K562 (cell line): ENCODE measurements around the gene CBL. TPM values are rescaled to one million over a fixed set of nuclear protein-coding genes. Genes with fewer than 3 reads are reported as not detected.

Experiments used
- ATAC-seq: fragments of 200-7000 bp; cut with Tn5 transposase; 3 replicates; pipeline ENCODE4 v1.9.1; 2020; ENCODE audit warnings: moderate library complexity
- BruUV-seq: library from RNA; stranded (reverse); fragments of 400-500 nt; replicated peaks from 2 replicates; lab custom pipeline; 2021; lab: Mats Ljungman, UMichigan
- CTCF ChIA-PET: fragments of 300-600 bp; formaldehyde crosslinking; extraction: SDS; loops from one replicate; lab custom pipeline; 2021; ENCODE audit warnings: low intra/inter-chr PET ratio; lab: Yijun Ruan, JAX
- POLR2A ChIA-PET: fragments of 300-600, 350-650 bp; sonication (Branson Sonifier 250); formaldehyde crosslinking; extraction: SDS; loops from one replicate; lab custom pipeline; 2021; ENCODE audit warnings: antibody characterized with exemption, inconsistent platforms; lab: Yijun Ruan, JAX
- DNase-seq, 4 experiments: peaks; one replicate each; pipeline versions ENCODE4 v3.0.0 to v3.0.0-alpha.2; 2011 to 2018; ENCODE audit warnings: low spot score in 3 of 4, mixed read lengths in 3 of 4; ENCODE audit errors: extremely low read depth in 1 of 4
- FAIRE-seq: peaks from 2 replicates; lab custom pipeline; 2011; peaks lifted over from hg19 to GRCh38; lab: Jason Lieb, UNC
- H2AFZ ChIP-seq: 2 replicates; pipeline ENCODE4 v1.6.0; 2011; ENCODE audit warnings: low read depth, low read length, control low read depth, inconsistent platforms
- H3K27ac ChIP-seq: fragments of 200-600 bp; 3 replicates; pipeline ENCODE4 v1.8.0; 2011; ENCODE audit warnings: low read depth, mild to moderate bottlenecking, control low read depth, inconsistent platforms, low read length, moderate library complexity, mixed read lengths; ENCODE audit errors: extremely low read depth
- H3K27me3 ChIP-seq, 2 experiments: fragments of 300-600 bp in 1 of 2; 2 replicates in 1 of 2; 3 replicates in 1 of 2; pipeline versions ENCODE4 v1.6.0 to v1.8.0; 2011; ENCODE audit warnings: inconsistent platforms in 2 of 2, low read length in 2 of 2, mild to moderate bottlenecking in 1 of 2, mixed read lengths in 1 of 2, moderate library complexity in 1 of 2; ENCODE audit not compliant: control insufficient read depth in 2 of 2, insufficient read depth in 2 of 2
- H3K36me3 ChIP-seq: fragments of 300-600 bp; 3 replicates; pipeline ENCODE4 v1.8.0; 2011; ENCODE audit warnings: mild to moderate bottlenecking, low read length, inconsistent platforms; ENCODE audit not compliant: control insufficient read depth, insufficient read depth
- H3K4me1 ChIP-seq, 2 experiments: fragments of 200-600 bp in 1 of 2; replicated peaks in 1 of 2; 2 replicates in 1 of 2; 3 replicates in 1 of 2; pipeline versions ENCODE4 v1.5.1 to v1.8.0; 2011; ENCODE audit warnings: inconsistent platforms in 2 of 2, low read length in 2 of 2, mild to moderate bottlenecking in 1 of 2, mixed read lengths in 1 of 2, moderate library complexity in 1 of 2; ENCODE audit not compliant: control insufficient read depth in 2 of 2, insufficient read depth in 2 of 2
- H3K4me2 ChIP-seq: 2 replicates; pipeline ENCODE4 v1.6.1; 2011; ENCODE audit warnings: low read length, control low read depth, inconsistent platforms, mixed read lengths; ENCODE audit not compliant: insufficient read depth
- H3K4me3 ChIP-seq: fragments of 200-600 bp; sonication (generic), shearing (Covaris generic); 2 replicates; pipeline ENCODE4 v1.5.1; 2016; ENCODE audit warnings: control low read depth, inconsistent platforms
- H3K79me2 ChIP-seq: fragments of 200-600 bp; 3 replicates; pipeline ENCODE4 v1.8.0; 2011; ENCODE audit warnings: low read length, inconsistent platforms; ENCODE audit not compliant: control insufficient read depth, insufficient read depth
- H3K9ac ChIP-seq, 2 experiments: 2 replicates each; pipeline versions ENCODE4 v1.6.0 to v1.6.1; 2011; ENCODE audit warnings: low read depth in 2 of 2, low read length in 2 of 2, control low read depth in 1 of 2, inconsistent platforms in 1 of 2, mild to moderate bottlenecking in 1 of 2, mixed read lengths in 1 of 2; ENCODE audit not compliant: insufficient read depth in 1 of 2
- H3K9me1 ChIP-seq: one replicate; pipeline ENCODE4 v1.6.0; 2011; ENCODE audit warnings: inconsistent platforms, mild to moderate bottlenecking, low read length, moderate library complexity; ENCODE audit not compliant: control insufficient read depth, insufficient read depth
- H3K9me3 ChIP-seq: replicated peaks from 2 replicates; pipeline ENCODE4 v1.5.1; 2011; ENCODE audit warnings: low read depth, low read length, inconsistent platforms; ENCODE audit not compliant: control insufficient read depth, insufficient read depth
- H4K20me1 ChIP-seq: replicated peaks from 2 replicates; pipeline ENCODE4 v1.6.1; 2011; ENCODE audit warnings: low read length, inconsistent platforms, mixed read lengths; ENCODE audit not compliant: control insufficient read depth, insufficient read depth
- ADNP ChIP-seq: fragments of 200-800 bp; sonication (Bioruptor generic); IDR thresholded peaks from 2 replicates; pipeline ENCODE4 v1.6.1; 2016; ENCODE audit warnings: missing genetic modification characterization, missing compliant biosample characterization
- ARID3B ChIP-seq: fragments of 250-450 bp; sonication (Bioruptor Pico); IDR thresholded peaks from 2 replicates; pipeline ENCODE4 v1.4.0; 2020; ENCODE audit warnings: borderline replicate concordance
- C11orf30 ChIP-seq: fragments of 450-650 bp; IDR thresholded peaks from 2 replicates; pipeline ENCODE4 v1.6.1; 2016; ENCODE audit warnings: low read depth, mild to moderate bottlenecking
- CBFA2T2 ChIP-seq: fragments of 450-650 bp; conservative IDR thresholded peaks from 2 replicates; pipeline ENCODE4 v1.6.1; 2017; ENCODE audit warnings: mild to moderate bottlenecking
- CHCHD3 ChIP-seq: fragments of 250-450 bp; sonication (Bioruptor Pico); IDR thresholded peaks from 2 replicates; pipeline ENCODE4 v2.1.2; 2022; ENCODE audit warnings: mild to moderate bottlenecking
- HNRNPUL1 ChIP-seq: fragments of 200-400 bp; formaldehyde crosslinking; IDR thresholded peaks from 2 replicates; pipeline ENCODE4 v1.6.1; 2017; ENCODE audit warnings: low read length
- JUN ChIP-seq, 2 experiments: sonication (generic) in 1 of 2; formaldehyde crosslinking in 1 of 2; IDR thresholded peaks; 2 replicates each; pipeline versions ENCODE4 v1.6.1 to v1.8.0; 2012 to 2022; ENCODE audit warnings: borderline replicate concordance in 2 of 2, mild to moderate bottlenecking in 2 of 2, improper control_type of control experiment in 1 of 2, low read depth in 1 of 2, low read length in 1 of 2, missing genetic modification reagents in 1 of 2
- MEIS2 ChIP-seq: fragments of 450-650 bp; IDR thresholded peaks from 2 replicates; pipeline ENCODE4 v1.6.1; 2014; ENCODE audit warnings: mild to moderate bottlenecking; ENCODE audit not compliant: partially characterized antibody
- MTA3 ChIP-seq: fragments of 450-650 bp; formaldehyde crosslinking; IDR thresholded peaks from 2 replicates; pipeline ENCODE4 v1.6.1; 2017; ENCODE audit warnings: mild to moderate bottlenecking, borderline replicate concordance
- NCOA4 ChIP-seq: fragments of 450-650 bp; IDR thresholded peaks from 2 replicates; pipeline ENCODE4 v1.6.1; 2018; ENCODE audit warnings: mild to moderate bottlenecking; ENCODE audit not compliant: partially characterized antibody
- POLR2H ChIP-seq: IDR thresholded peaks from 2 replicates; pipeline ENCODE4 v1.6.1; 2016; ENCODE audit warnings: missing genetic modification characterization, low read depth, mild to moderate bottlenecking, control low read depth, missing compliant biosample characterization, moderate library complexity
- RUNX1 ChIP-seq: sonication (generic); IDR thresholded peaks from 2 replicates; pipeline ENCODE4 v1.6.1; 2016; ENCODE audit warnings: antibody characterized with exemption, low read depth
- SREBF2 ChIP-seq: sonication (generic); formaldehyde crosslinking; IDR thresholded peaks from 2 replicates; pipeline ENCODE4 v1.4.0; 2020; ENCODE audit warnings: mild to moderate bottlenecking, missing genetic modification reagents
- STAT5B ChIP-seq: fragments of 250-450 bp; sonication (Bioruptor Pico); IDR thresholded peaks from 2 replicates; pipeline ENCODE4 v1.8.0; 2021; ENCODE audit warnings: mild to moderate bottlenecking, inconsistent platforms
- ZBTB1 ChIP-seq: sonication (generic); formaldehyde crosslinking; IDR thresholded peaks from 2 replicates; pipeline ENCODE4 v1.8.1; 2023; ENCODE audit warnings: missing genetic modification reagents, low read depth, mild to moderate bottlenecking, borderline replicate concordance
- ZNF133 ChIP-seq: fragments of 250-450 bp; sonication (Bioruptor Pico); IDR thresholded peaks from 2 replicates; pipeline ENCODE4 v1.4.0; 2020; ENCODE audit warnings: mild to moderate bottlenecking
- WGBS: fragments of 100-300 bp; shearing (Covaris generic); methylation state at CpG from one replicate; pipeline ENCODE4 v1.1.6; 2016; ENCODE audit warnings: low coverage, mixed read lengths; ENCODE audit not compliant: insufficient coverage; ENCODE audit errors: missing lambda C conversion rate; 5-methylcytosine and 5-hydroxymethylcytosine counted together
- in situ Hi-C: fragments of 300-500 bp; cut with MboI; formaldehyde crosslinking; loops from 4 replicates; pipeline ENCODE4 v1.15.0; 2018; ENCODE audit warnings: inconsistent platforms, mixed read lengths
- intact Hi-C: fragments of 100-400 bp; cut with micrococcal nuclease; formaldehyde crosslinking; loops from 2 replicates; pipeline ENCODE4 v1.14.2; 2022
- polyA plus RNA-seq, 8 experiments: library from polyadenylated mRNA; depleted of rRNA in 4 of 8; stranded (reverse) in 5 of 8; unstranded in 3 of 8; fragments of >200 nt; fragmentation: Nextera tagmentation in 2 of 8; fragmentation: Illumina TruSeq in 1 of 8; extraction: Ambion mirVana in 2 of 8; extraction: Trizol in 1 of 8; gene quantifications; 2 replicates each; pipeline versions ENCODE4 v1.2.1 to v1.2.3, GENCODE V29; 2011 to 2014; ENCODE audit warnings: inconsistent platforms in 1 of 8, missing spikeins in 1 of 8
- total RNA-seq, 7 experiments: library from RNA; depleted of rRNA in 6 of 7; stranded (reverse); fragments of >200 nt in 6 of 7; fragmentation: Illumina TruSeq in 2 of 7; extraction: Trizol in 2 of 7; gene quantifications; 2 replicates each; pipeline versions ENCODE4 v1.2.1 to v1.2.3, GENCODE V29; 2011 to 2021; ENCODE audit warnings: low replicate concordance in 1 of 7
- TF ChIP-seq, protein P1 (sequence below), 2 experiments: fragments of 450-650 bp; IDR thresholded peaks; 2 replicates each; pipeline ENCODE4 v1.6.1; 2018; ENCODE audit warnings: mild to moderate bottlenecking in 2 of 2, low read depth in 1 of 2; ENCODE audit not compliant: partially characterized antibody in 2 of 2

CBL gene
- total and polyA plus RNA-seq, 9 of the 15 experiments (the other 6 are each of a cell fraction or from before 2014, with no cell fraction given): 3.2 to 24.9 (median 9.9) TPM

- Histone ChIP-seq H3K4me2 (peak overlapping the region; percentile 66), H3K36me3 (no peaks in the 10 kb centered on the region), H3K79me2 (no peaks in the 10 kb centered on the region), H3K9ac (peak overlapping the region; percentile 61 to 89; a peak in 3 of 4 replicates), H3K9me1 (no peaks in the 10 kb centered on the region), H3K4me1 (peaks cover 23 to 39% of the 10 kb centered on the region in 2 experiments; a peak in 4 of 5 replicates), H3K4me3 (no peak overlapping the region; the same call in 1 of the 2 replicates), H4K20me1 (no peaks in the 10 kb centered on the region), H3K9me3 (no peaks in the 10 kb centered on the region), H3K27me3 (no peaks in the 10 kb centered on the region), H2AFZ (peak overlapping the region; percentile 91), H3K27ac (peak overlapping the region; percentile 63; the same call in 1 of the 3 replicates)
- BruUV-seq: TSS peak; percentile 61
- POLR2A ChIA-PET: interaction anchor here (0.6 to 2.2 kb wide), 6 partner anchors 12 to 537 kb away, joined by 3 to 8 read pairs (median 4); no protein-coding TSS in a partner anchor
- WGBS: 84% methylated on average over 13 of the region's 15 CpGs
- CTCF ChIA-PET: no interaction called here
- in situ Hi-C loops (no loop called here), intact Hi-C loops (no loop called here)
- DNase-seq (no peak), ATAC-seq (no peak), FAIRE-seq (no peak)
- TF ChIP-seq POLR2H (no peak), ZNF133 (CRISPR knock-in tag) (no peak), C11orf30 (no peak), ADNP (tag) (no peak), ZBTB1 (no peak), SREBF2 (CRISPR knock-in tag) (no peak), ARID3B (CRISPR knock-in tag) (no peak), CBFA2T2 (no peak), CHCHD3 (CRISPR knock-in tag) (no peak), RUNX1 (no peak), STAT5B (CRISPR knock-in tag) (no peak), MEIS2 (no peak), NCOA4 (no peak), MTA3 (no peak), JUN (IDR thresholded peaks at IDR 0.05; ENCODE audit: borderline replicate concordance, low read depth, low read length) (no peak), JUN (CRISPR knock-in tag; IDR thresholded peaks at IDR 0.05; ENCODE audit: borderline replicate concordance) (no peak), HNRNPUL1 (no peak)
- TF ChIP-seq, protein P1, sequence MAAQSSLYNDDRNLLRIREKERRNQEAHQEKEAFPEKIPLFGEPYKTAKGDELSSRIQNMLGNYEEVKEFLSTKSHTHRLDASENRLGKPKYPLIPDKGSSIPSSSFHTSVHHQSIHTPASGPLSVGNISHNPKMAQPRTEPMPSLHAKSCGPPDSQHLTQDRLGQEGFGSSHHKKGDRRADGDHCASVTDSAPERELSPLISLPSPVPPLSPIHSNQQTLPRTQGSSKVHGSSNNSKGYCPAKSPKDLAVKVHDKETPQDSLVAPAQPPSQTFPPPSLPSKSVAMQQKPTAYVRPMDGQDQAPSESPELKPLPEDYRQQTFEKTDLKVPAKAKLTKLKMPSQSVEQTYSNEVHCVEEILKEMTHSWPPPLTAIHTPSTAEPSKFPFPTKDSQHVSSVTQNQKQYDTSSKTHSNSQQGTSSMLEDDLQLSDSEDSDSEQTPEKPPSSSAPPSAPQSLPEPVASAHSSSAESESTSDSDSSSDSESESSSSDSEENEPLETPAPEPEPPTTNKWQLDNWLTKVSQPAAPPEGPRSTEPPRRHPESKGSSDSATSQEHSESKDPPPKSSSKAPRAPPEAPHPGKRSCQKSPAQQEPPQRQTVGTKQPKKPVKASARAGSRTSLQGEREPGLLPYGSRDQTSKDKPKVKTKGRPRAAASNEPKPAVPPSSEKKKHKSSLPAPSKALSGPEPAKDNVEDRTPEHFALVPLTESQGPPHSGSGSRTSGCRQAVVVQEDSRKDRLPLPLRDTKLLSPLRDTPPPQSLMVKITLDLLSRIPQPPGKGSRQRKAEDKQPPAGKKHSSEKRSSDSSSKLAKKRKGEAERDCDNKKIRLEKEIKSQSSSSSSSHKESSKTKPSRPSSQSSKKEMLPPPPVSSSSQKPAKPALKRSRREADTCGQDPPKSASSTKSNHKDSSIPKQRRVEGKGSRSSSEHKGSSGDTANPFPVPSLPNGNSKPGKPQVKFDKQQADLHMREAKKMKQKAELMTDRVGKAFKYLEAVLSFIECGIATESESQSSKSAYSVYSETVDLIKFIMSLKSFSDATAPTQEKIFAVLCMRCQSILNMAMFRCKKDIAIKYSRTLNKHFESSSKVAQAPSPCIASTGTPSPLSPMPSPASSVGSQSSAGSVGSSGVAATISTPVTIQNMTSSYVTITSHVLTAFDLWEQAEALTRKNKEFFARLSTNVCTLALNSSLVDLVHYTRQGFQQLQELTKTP (IDR thresholded peaks at IDR 0.05; ENCODE audit: low read depth in 1 of 2, partially characterized antibody in 2 of 2): no peak
Observed at GRCh38 chr11:119169282-119169719, 36.8 kb upstream of the CBL start.
